GM12865 (cell line): ENCODE results near the gene ANKIB1.

Source experiments
- DNase-seq: peaks from one replicate; pipeline ENCODE4 v3.0.0; 2010; ENCODE audit warnings: low read depth
- H3K4me3 ChIP-seq: 2 replicates; pipeline ENCODE4 v1.5.1; 2011; ENCODE audit warnings: mild to moderate bottlenecking, low read depth, low read length, control low read depth
- CTCF ChIP-seq: IDR thresholded peaks from 2 replicates; pipeline ENCODE4 v1.5.1; 2011; ENCODE audit warnings: low read length, control low read depth, low read depth, inconsistent platforms; ENCODE audit not compliant: insufficient read depth; ENCODE audit errors: missing control alignments

The ANKIB1 gene

GRCh38 chr7:92245487-92246359, at the start of gene ANKIB1, which contains the start of gene KRIT1:
ANKIB1 (plus strand) TSS chr7:92245974; CDS start chr7:92294979, 49,005 bp downstream.
KRIT1 (minus strand) TSS chr7:92245914; CDS start chr7:92242135, 3,779 bp downstream.
- peak within 1 kb of the TSS; percentile 60 for H3K4me3 ChIP-seq
- no peak for TF ChIP-seq CTCF
- DNase-seq, result peak; percentile 91

GRCh38 chr7:92200791-92201190, 45.0 kb upstream of the ANKIB1 start:
- H3K4me3 ChIP-seq, result no peak overlapping the region
- DNase-seq, result no peak
- TF ChIP-seq CTCF, result no peak

DNA sequence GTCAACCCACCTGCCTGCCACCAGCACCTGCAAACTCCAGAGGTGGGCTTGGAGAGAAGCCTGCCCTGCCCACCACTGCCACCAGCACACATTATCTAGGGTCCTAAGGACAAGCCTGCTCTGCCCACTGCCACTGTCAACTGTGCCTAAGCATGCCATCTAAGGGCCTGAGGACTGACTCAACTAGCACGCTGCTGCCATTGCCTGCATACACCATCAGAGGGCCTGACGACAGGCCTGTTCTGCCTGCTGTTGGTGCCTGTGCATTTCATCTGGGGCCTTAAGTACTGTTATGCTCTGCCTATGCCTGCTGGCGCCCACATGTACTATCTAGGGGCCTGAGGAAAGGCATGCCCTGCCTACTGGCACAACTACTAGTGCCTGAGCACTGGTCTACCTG, 39.8 kb upstream of the ANKIB1 start:
- no peak for TF ChIP-seq CTCF
- DNase-seq, result no peak
- no peak overlapping the region for H3K4me3 ChIP-seq

GRCh38 chr7:92206672-92207071, 39.1 kb upstream of the ANKIB1 start:
- TF ChIP-seq CTCF, result no peak
- no peak for DNase-seq

DNA sequence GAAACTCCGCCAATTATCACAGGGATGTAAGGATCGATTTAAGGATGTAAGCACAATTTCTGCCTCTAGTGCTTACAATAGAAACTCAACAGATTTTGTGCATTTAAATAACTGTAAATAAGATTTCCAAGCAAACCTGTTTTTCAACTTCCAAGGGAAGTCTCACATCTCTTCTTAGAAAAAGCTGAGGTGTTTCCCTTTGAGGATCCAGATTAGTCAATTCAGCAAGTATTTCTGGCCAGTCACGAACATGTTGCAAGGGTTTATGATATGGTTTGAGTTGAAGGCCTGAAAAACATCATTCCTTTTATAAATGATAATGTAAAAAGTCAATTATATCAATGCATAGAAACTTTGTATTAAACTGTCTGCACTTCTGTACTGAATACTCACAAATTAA, 24.0 kb upstream of the ANKIB1 start:
- TF ChIP-seq CTCF, result no peak
- no peak for DNase-seq
- no peak overlapping the region for H3K4me3 ChIP-seq

More at GRCh38 chr7:92206672-92207071, 39.1 kb upstream of the ANKIB1 start:
- no peak overlapping the region for H3K4me3 ChIP-seq

DNA sequence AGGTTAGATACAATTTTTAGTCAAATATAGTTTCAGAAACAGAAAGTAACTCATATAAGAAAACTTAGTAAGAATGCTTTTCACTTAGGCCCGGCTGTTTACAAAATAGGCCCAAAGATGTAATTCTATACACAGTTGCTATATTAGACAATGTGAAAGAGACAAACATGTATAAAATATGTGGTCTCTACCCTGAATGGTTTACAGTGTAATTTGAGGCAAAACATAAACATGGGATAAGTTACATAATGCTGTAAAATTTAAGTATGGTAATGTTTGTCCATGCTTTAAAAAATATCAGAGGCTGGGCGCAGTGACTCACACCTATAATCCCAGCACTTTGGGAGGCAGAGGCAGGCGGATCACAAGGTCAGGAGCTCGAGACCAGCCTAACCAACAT, 18.8 kb upstream of the ANKIB1 start:
- no peak for TF ChIP-seq CTCF
- DNase-seq, result no peak
- H3K4me3 ChIP-seq, result no peak overlapping the region
